ENCODE measurements around the gene FARP2. TPM values are rescaled to one million over a fixed set of nuclear protein-coding genes. Genes with fewer than 3 reads are reported as not detected.

FARP2 gene
- total and polyA plus RNA-seq, 10 of the 15 experiments (the other 5 are each of a cell fraction or from before 2014, with no cell fraction given) = 5.5 to 67.5 (median 36.8) TPM

GRCh38 chr2:241508240-241509154 lies 152.4 kb downstream of the FARP2 start, which contains the start of gene STK25 (continued):
- TF ChIP-seq EZH2 (IDR thresholded peaks at IDR 0.05; ENCODE audit: borderline replicate concordance, control insufficient read depth, low read depth, low read length) (no peak), SMAD1 (IDR thresholded peaks at IDR 0.05; ENCODE audit: low read depth, partially characterized antibody) (no peak), NFIC (IDR thresholded peaks at IDR 0.05; ENCODE audit: low read depth, low read length) (no peak), NR2F1 (conservative IDR thresholded peaks at IDR 0.05) (0 out of 2 replicates have a peak, but pooled peaks have one; percentile 35), SMARCA5 (IDR thresholded peaks at IDR 0.05) (0 out of 2 replicates have a peak, but pooled peaks have one; percentile 23), ZBTB11 (CRISPR knock-in tag; IDR thresholded peaks at IDR 0.05) (no peak), MYB (IDR thresholded peaks at IDR 0.05; ENCODE audit: borderline replicate concordance, low read depth, low read length) (no peak), HCFC1 (IDR thresholded peaks at IDR 0.05; ENCODE audit: low read length) (peak; percentile 99), RCOR1 (conservative IDR thresholded peaks at IDR 0.05; ENCODE audit: low read depth, low read length) (no peak), USF1 (IDR thresholded peaks at IDR 0.05; ENCODE audit: borderline replicate concordance, extremely low read length, insufficient read depth, low read depth, low read length) (peak; percentile 96), ASH2L (IDR thresholded peaks at IDR 0.05; ENCODE audit: borderline replicate concordance, low read depth) (no peak), TARDBP (IDR thresholded peaks at IDR 0.05; ENCODE audit: borderline replicate concordance) (peak; percentile 90; the same call in 1 of the 2 replicates), WRNIP1 (IDR thresholded peaks at IDR 0.05; ENCODE audit: borderline replicate concordance, low read depth, low read length) (no peak), EED (IDR thresholded peaks at IDR 0.05; ENCODE audit: low read depth) (no peak), IKZF1 (conservative IDR thresholded peaks at IDR 0.05) (peak; percentile 100), FOS (IDR thresholded peaks at IDR 0.05; ENCODE audit: borderline replicate concordance, extremely low read depth, insufficient read length) (no peak), MYC (IDR thresholded peaks at IDR 0.05; ENCODE audit: insufficient read depth, insufficient read length, insufficient replicate concordance, low read length, severe bottlenecking) (no peak), ESRRA (IDR thresholded peaks at IDR 0.05; ENCODE audit: low read length) (0 out of 2 replicates have a peak, but pooled peaks have one; percentile 64), PRDM15 (CRISPR knock-in tag; IDR thresholded peaks at IDR 0.05) (no peak), SREBF1 (IDR thresholded peaks at IDR 0.05; ENCODE audit: low read length) (peak; percentile 82)

All from GM12878 (cell line).